Vagina (tissue), 2 donors: ENCODE data around the gene FAM135A. TPM values are rescaled to one million over a fixed set of nuclear protein-coding genes. Genes with fewer than 3 reads are reported as not detected.

Experiments used
- DNase-seq, 2 donors: peaks; one replicate each; pipeline ENCODE4 v3.0.0-alpha.2; 2017; ENCODE audit errors: extremely low spot score in 2 of 2
- H3K27ac ChIP-seq: fragments of 200-600 bp; sonication (generic); one replicate; pipeline ENCODE4 v1.5.1; 2019
- H3K27me3 ChIP-seq: fragments of 200-600 bp; sonication (generic); one replicate; pipeline ENCODE4 v1.5.1; 2019
- H3K36me3 ChIP-seq, 2 donors: fragments of 200-600 bp; sonication (generic); one replicate each; pipeline ENCODE4 v1.5.1; 2017 to 2019
- H3K4me1 ChIP-seq: fragments of 200-600 bp; sonication (generic); one replicate; pipeline ENCODE4 v1.5.1; 2019
- H3K4me3 ChIP-seq, 2 donors: fragments of 200-600 bp; sonication (generic); 1 replicate in 1 of 2; 2 replicates in 1 of 2; pipeline ENCODE4 v1.5.1; 2016 to 2019
- H3K9me3 ChIP-seq: fragments of 200-600 bp; sonication (generic); one replicate; pipeline ENCODE4 v1.5.1; 2019
- POLR2A ChIP-seq, 2 donors: fragments of 450-650 bp; IDR thresholded peaks; one replicate each; pipeline ENCODE4 v1.6.1; 2017; ENCODE audit warnings: antibody characterized with exemption in 2 of 2, mild to moderate bottlenecking in 2 of 2, moderate library complexity in 2 of 2
- POLR2AphosphoS5 ChIP-seq, 2 donors: sonication (generic); formaldehyde crosslinking; IDR thresholded peaks; one replicate each; pipeline ENCODE4 v1.9.0; 2017; ENCODE audit warnings: antibody characterized with exemption in 2 of 2, mild to moderate bottlenecking in 2 of 2, low read depth in 1 of 2; ENCODE audit not compliant: insufficient read depth in 1 of 2
- intact Hi-C: fragments of 100-400 bp; cut with DNase I; formaldehyde crosslinking; loops from one replicate; pipeline ENCODE4 v1.15.1; 2023
- total RNA-seq: library from RNA; depleted of rRNA; stranded (reverse); fragments of >200 nt; gene quantifications from one replicate; pipeline ENCODE4 v1.2.3, GENCODE V29; 2016
- TF ChIP-seq, protein P1 (sequence below), 3 experiments: fragments of 450-650 bp in 2 of 3; fragments of 200-600 bp in 1 of 3; sonication (generic) in 1 of 3; IDR thresholded peaks; one replicate each; pipeline ENCODE4 v1.5.1; 2017 to 2019; ENCODE audit warnings: antibody characterized with exemption in 3 of 3, mild to moderate bottlenecking in 2 of 3, moderate library complexity in 2 of 3

FAM135A gene
- total RNA-seq, 1 donor from 2014 or later, result 67.3 TPM

DNA sequence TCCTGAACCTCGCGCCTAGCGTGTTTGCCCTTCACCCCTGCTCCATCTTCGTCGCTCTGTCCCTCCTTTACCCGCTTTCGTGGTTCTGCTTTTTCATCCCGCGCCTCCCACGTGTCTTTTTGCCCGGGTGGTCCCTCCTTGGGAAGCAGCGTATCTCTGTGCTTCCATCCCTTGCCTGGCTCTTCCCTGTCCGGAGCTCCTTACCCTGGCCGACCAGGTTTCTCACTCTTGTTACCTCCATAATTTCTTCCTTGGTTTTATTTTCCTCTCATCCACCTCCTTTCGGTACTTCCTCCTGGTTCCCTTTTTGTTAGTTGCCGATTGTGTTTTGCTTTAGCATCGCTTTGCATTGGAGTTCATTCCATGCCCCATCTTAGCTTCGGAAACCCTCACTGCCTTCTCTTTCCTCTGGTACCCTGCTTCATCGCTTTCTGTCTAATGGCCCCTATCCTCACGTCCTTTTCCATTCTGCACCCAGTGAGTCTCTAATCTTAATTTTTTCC lies 735 bp downstream of the FAM135A start:
- H3K27ac ChIP-seq, result peak overlapping the region; percentile 96
- peaks cover 28% of the 10 kb centered on the region for H3K4me1 ChIP-seq
- TF ChIP-seq POLR2AphosphoS5 (IDR thresholded peaks at IDR 0.05; ENCODE audit: insufficient read depth in 1 of 2, low read depth in 1 of 2) (no peak), POLR2A (IDR thresholded peaks at IDR 0.05) (no peak)
- TF ChIP-seq, protein P1, sequence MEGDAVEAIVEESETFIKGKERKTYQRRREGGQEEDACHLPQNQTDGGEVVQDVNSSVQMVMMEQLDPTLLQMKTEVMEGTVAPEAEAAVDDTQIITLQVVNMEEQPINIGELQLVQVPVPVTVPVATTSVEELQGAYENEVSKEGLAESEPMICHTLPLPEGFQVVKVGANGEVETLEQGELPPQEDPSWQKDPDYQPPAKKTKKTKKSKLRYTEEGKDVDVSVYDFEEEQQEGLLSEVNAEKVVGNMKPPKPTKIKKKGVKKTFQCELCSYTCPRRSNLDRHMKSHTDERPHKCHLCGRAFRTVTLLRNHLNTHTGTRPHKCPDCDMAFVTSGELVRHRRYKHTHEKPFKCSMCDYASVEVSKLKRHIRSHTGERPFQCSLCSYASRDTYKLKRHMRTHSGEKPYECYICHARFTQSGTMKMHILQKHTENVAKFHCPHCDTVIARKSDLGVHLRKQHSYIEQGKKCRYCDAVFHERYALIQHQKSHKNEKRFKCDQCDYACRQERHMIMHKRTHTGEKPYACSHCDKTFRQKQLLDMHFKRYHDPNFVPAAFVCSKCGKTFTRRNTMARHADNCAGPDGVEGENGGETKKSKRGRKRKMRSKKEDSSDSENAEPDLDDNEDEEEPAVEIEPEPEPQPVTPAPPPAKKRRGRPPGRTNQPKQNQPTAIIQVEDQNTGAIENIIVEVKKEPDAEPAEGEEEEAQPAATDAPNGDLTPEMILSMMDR (IDR thresholded peaks at IDR 0.05), result no peak
- H3K27me3 ChIP-seq, result no peaks in the 10 kb centered on the region
- peaks cover 0 to 11% of the 10 kb centered on the region in 2 donors for H3K36me3 ChIP-seq
- DNase-seq, result no peak
- H3K9me3 ChIP-seq, result no peaks in the 10 kb centered on the region
- intact Hi-C loops, result no loop called here
- peak overlapping the region; percentile 86 to 95 for H3K4me3 ChIP-seq

DNA sequence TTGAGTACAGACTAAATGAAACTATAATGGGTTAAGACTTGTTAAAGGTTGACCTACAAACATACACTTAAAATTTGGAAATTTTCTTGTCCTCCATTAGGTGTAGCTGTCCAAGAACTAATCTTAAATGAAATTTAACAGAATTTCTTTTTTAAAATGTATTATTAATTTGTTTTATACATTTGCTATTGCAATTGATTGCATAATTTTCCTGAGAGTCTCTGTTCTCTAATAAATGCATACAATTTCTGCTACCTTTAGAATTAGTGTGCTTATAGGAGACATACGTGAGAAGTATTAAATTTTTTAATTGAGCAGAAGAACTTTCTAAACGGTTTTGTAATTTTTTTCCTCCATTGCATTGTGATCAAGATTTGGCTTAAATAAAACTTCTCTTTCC lies 1.5 kb downstream of the FAM135A start:
- Histone ChIP-seq H3K36me3 (peaks cover 0 to 13% of the 10 kb centered on the region in 2 donors), H3K4me1 (peaks cover 28% of the 10 kb centered on the region), H3K4me3 (peak overlapping the region; percentile 86 to 95), H3K9me3 (no peaks in the 10 kb centered on the region), H3K27me3 (no peaks in the 10 kb centered on the region), H3K27ac (peak overlapping the region; percentile 96)
- intact Hi-C loops, result no loop called here
- TF ChIP-seq POLR2A (IDR thresholded peaks at IDR 0.05) (no peak), POLR2AphosphoS5 (IDR thresholded peaks at IDR 0.05; ENCODE audit: insufficient read depth in 1 of 2, low read depth in 1 of 2) (no peak)
- DNase-seq, result no peak

DNA sequence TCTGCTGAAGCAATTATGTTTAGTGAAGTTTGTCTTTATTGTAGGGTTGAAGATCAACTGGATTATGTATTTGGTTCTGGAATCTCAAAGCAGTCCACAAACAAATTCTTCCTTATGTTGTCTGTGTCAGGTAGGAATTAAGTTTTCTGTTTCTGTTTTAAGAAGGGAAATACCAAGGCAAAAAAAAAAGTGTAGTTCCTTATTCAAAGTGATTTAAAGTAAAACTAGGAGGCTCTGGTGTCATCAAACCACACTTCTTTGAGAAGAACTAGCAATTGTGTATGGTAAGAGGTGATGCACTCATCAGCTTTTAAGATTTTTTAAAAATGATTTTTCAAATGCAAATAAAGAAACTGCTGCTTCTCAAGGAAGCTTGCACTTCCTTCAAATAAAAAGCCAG lies 1.9 kb downstream of the FAM135A start:
- Histone ChIP-seq H3K4me1 (peaks cover 28% of the 10 kb centered on the region), H3K36me3 (peaks cover 0 to 13% of the 10 kb centered on the region in 2 donors), H3K27me3 (no peaks in the 10 kb centered on the region), H3K4me3 (peak overlapping the region in 1 of 2 donors; percentile 95), H3K27ac (peak overlapping the region; percentile 96), H3K9me3 (no peaks in the 10 kb centered on the region)
- TF ChIP-seq, protein P1 (IDR thresholded peaks at IDR 0.05), result no peak
- no peak for TF ChIP-seq POLR2AphosphoS5 (IDR thresholded peaks at IDR 0.05; ENCODE audit: insufficient read depth in 1 of 2, low read depth in 1 of 2)
- TF ChIP-seq POLR2A (IDR thresholded peaks at IDR 0.05), result no peak
- no peak for DNase-seq
- intact Hi-C loops, result no loop called here

DNA sequence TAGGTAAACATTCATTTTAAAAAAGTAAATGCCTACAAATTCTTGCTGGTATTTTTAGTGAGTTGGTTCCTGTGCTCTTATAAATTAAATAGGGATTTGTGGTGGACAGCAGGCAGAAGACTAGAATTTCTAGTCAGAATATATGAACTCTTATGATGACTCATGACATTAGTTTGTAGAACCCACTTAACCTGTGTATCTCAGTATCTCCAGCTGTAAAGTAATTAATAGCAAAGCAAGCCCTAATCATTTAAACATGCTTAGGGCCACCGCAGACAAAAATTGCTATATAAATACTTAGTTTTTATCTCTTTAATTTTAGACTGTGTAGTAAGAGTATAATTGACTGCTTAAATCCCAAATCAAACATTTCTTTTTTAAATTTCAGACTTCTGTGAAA lies 2.4 kb downstream of the FAM135A start:
- Histone ChIP-seq H3K27me3 (no peaks in the 10 kb centered on the region), H3K36me3 (peaks cover 0 to 13% of the 10 kb centered on the region in 2 donors), H3K4me1 (peaks cover 28% of the 10 kb centered on the region), H3K27ac (no peak overlapping the region), H3K4me3 (peak overlapping the region in 1 of 2 donors; percentile 95), H3K9me3 (no peaks in the 10 kb centered on the region)
- intact Hi-C loops, result no loop called here
- TF ChIP-seq, protein P1 (IDR thresholded peaks at IDR 0.05), result no peak
- TF ChIP-seq POLR2AphosphoS5 (IDR thresholded peaks at IDR 0.05; ENCODE audit: insufficient read depth in 1 of 2, low read depth in 1 of 2), result no peak
- TF ChIP-seq POLR2A (IDR thresholded peaks at IDR 0.05), result no peak
- no peak for DNase-seq

DNA sequence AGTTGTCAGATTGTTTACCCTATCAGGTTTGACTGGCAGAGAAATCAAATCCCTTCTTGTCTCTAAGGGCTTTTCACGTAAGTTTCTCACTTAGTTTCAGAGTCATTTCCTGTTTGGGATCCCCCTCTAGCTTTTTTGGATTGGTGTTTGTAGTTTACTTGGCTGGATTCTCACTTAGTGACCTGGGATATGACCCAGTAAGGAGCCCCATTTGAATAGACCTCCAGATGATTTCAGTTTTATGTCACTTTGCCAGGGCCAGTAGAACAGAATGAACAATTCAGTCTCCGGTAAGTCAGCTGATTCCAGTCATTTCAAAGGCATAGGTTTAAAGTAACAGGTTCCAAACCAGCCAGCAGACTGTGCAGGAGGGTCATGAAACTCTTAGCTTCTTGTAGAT lies 8.2 kb downstream of the FAM135A start:
- Histone ChIP-seq H3K27me3 (no peaks in the 10 kb centered on the region), H3K36me3 (peaks cover 0 to 13% of the 10 kb centered on the region in 2 donors), H3K9me3 (no peaks in the 10 kb centered on the region), H3K4me3 (no peak overlapping the region), H3K27ac (no peak overlapping the region), H3K4me1 (peaks cover 12% of the 10 kb centered on the region)
- no peak for TF ChIP-seq POLR2AphosphoS5 (IDR thresholded peaks at IDR 0.05; ENCODE audit: insufficient read depth in 1 of 2, low read depth in 1 of 2)
- no peak for TF ChIP-seq POLR2A (IDR thresholded peaks at IDR 0.05)
- TF ChIP-seq, protein P1 (IDR thresholded peaks at IDR 0.05), result no peak
- DNase-seq, result no peak
- intact Hi-C loops, result no loop called here
